Muscle layer of duodenum (tissue), 2 donors: Measurements from ENCODE around the gene TNFRSF4.
A peak's percentile ranks its signal among the peaks of the same experiment; 100 is the strongest.

Experiments used
- H3K27ac ChIP-seq: one replicate; pipeline ENCODE4 v1.7.0; 2013; ENCODE audit warnings: mild to moderate bottlenecking, low read length
- H3K27me3 ChIP-seq: one replicate; pipeline ENCODE4 v1.7.0; 2013; ENCODE audit warnings: low read depth, mild to moderate bottlenecking, control low read depth, low read length
- H3K36me3 ChIP-seq, 2 donors: one replicate each; pipeline ENCODE4 v1.7.0; 2013; ENCODE audit warnings: low read length in 2 of 2, control low read depth in 1 of 2, mild to moderate bottlenecking in 1 of 2; ENCODE audit not compliant: insufficient read depth in 2 of 2, control insufficient read depth in 1 of 2
- H3K4me1 ChIP-seq, 2 donors: one replicate each; pipeline ENCODE4 v1.7.0; 2013; ENCODE audit warnings: low read length in 2 of 2, mild to moderate bottlenecking in 2 of 2, control low read depth in 1 of 2, moderate library complexity in 1 of 2; ENCODE audit not compliant: insufficient read depth in 2 of 2, control insufficient read depth in 1 of 2
- H3K4me3 ChIP-seq, 2 donors: one replicate each; pipeline ENCODE4 v1.7.0; 2013; ENCODE audit warnings: low read length in 2 of 2, low read depth in 1 of 2, mild to moderate bottlenecking in 1 of 2
- H3K9me3 ChIP-seq, 2 donors: one replicate each; pipeline ENCODE4 v1.7.0; 2013; ENCODE audit warnings: low read length in 2 of 2, control low read depth in 1 of 2, mild to moderate bottlenecking in 1 of 2; ENCODE audit not compliant: control insufficient read depth in 1 of 2
- donor health status: healthy.

TNFRSF4 gene

GRCh38 chr1:1166642-1167397, 47.1 kb downstream of the TNFRSF4 start:
- Histone ChIP-seq H3K4me3 (no peak overlapping the region), H3K9me3 (no peaks in the 10 kb centered on the region), H3K4me1 (no peaks in the 10 kb centered on the region), H3K27ac (no peak overlapping the region), H3K36me3 (no peaks in the 10 kb centered on the region), H3K27me3 (peaks cover 11% of the 10 kb centered on the region)

DNA sequence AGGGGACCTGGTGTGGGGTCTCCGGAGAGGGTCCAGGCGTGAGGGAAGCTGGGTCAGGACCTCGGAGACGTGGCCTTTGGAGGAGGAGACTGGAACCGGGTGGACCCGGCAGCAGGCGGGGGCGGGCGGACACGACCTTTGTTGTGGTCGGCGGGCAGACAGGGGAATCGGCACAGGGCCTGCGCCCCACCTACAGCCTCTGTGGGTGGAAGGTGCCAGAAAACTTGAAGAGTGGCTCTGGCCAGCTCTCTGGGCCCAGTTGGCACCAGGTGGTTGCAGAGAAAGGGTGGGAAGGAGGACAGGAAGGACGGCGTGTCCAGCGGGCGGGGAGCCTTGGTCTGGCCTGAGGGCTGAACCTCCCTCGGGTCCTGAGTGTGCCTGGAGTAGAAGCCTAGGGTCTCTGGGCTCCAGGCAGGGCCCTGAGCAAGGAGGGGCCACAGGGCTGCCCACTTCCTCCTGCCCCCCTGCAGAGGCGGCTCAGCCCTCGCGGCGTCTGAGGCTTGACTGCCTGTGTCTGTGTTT, 48.0 kb downstream of the TNFRSF4 start:
- Histone ChIP-seq H3K4me1 (no peaks in the 10 kb centered on the region), H3K36me3 (no peaks in the 10 kb centered on the region), H3K27ac (no peak overlapping the region), H3K4me3 (peak overlapping the region in 1 of 2 donors; percentile 21), H3K9me3 (no peaks in the 10 kb centered on the region), H3K27me3 (peaks cover 11% of the 10 kb centered on the region)

GRCh38 chr1:1165485-1165884, 48.5 kb downstream of the TNFRSF4 start:
- H3K27me3 ChIP-seq, result peaks cover 10% of the 10 kb centered on the region
- H3K4me3 ChIP-seq, result peak overlapping the region in 1 of 2 donors; percentile 21
- no peaks in the 10 kb centered on the region for H3K4me1 ChIP-seq
- H3K36me3 ChIP-seq, result no peaks in the 10 kb centered on the region
- H3K27ac ChIP-seq, result no peak overlapping the region
- no peaks in the 10 kb centered on the region for H3K9me3 ChIP-seq

DNA sequence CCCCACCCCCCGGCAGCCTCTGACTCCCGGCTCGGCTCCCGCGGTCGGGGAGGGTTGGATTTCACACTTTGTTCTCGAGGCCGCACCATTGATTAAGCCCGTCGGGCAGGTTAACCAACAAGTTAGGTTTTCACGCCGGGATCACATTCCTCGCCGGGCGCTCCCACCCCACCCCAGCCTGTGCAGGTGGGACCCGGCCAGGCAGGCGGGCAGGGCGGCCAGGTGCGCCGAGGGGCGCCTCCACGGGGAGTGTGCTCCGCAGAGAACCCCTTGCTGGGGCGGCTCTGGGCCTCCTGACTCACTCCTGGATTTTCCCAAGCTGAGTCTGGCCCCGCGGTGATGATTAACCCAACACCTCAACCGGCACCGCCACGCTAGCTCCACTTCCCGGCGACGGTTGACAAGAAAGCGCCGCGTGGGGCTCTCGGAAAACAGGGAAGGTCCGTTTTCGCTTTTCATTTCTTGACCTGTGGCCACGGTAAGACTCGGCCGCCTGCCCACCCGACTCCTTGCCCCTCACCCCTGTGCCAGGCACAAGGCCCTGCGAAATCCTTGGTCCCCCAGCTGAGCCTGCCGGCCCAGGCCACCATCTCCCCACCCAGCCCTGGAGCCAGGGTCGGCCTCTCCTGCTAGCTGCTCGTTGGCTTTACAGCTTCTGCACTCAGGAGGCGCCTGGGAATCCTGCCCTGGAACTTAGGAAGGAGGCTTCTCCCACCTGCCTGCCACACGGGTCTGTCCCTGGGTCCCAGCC, 49.1 kb downstream of the TNFRSF4 start:
- H3K27ac ChIP-seq, result no peak overlapping the region
- H3K4me1 ChIP-seq, result no peaks in the 10 kb centered on the region
- H3K4me3 ChIP-seq, result peak overlapping the region in 1 of 2 donors; percentile 48
- no peaks in the 10 kb centered on the region for H3K36me3 ChIP-seq
- no peaks in the 10 kb centered on the region for H3K9me3 ChIP-seq
- H3K27me3 ChIP-seq, result peaks cover 4% of the 10 kb centered on the region

DNA sequence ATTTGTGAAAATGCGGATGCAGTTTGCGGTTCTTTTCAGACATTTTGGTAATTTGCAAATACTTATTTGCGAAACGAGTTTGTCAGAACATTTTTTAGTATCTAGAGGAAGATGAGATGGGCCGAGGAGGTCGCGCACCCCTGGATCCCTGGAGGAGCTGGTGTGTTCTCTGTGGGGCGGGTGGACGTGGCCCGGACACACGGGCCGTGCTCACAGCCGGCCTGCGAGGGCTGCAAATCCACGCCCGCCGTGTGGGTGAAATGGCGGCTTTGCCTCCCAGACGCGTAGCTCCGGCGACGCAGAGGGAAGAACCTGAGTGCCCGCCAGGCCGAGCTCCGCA, 49.6 kb downstream of the TNFRSF4 start:
- H3K27ac ChIP-seq, result peak overlapping the region; percentile 69
- H3K36me3 ChIP-seq, result no peaks in the 10 kb centered on the region
- no peaks in the 10 kb centered on the region for H3K4me1 ChIP-seq
- H3K4me3 ChIP-seq, result peak overlapping the region in 1 of 2 donors; percentile 48
- no peaks in the 10 kb centered on the region for H3K9me3 ChIP-seq
- H3K27me3 ChIP-seq, result peaks cover 4% of the 10 kb centered on the region

DNA sequence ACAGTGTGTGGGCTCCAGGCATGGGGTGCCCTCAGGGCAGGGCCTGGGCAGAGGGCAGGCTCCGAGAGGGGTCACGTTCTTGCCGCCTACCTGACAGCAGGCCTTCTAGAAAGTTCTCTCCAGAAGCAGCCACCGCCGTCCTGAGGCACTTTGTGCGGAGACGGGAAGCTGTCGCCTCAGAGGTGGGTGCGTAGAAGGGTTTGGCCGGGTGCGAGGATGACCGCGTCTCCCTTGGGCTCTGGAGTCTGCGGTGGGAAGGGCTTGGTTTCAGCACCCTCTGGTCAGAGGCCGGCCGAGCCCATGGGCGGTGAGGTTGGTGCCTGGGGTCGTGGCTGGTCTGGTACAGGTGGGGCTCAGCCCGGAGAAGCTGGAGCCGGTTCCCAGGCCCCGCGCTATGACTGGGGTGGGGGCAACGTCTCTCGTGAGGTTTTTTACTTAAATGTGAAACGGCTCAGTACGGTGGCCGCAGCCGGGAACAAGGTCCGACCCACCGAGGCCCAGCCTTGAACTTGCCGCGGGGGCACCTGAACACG, 50.3 kb downstream of the TNFRSF4 start:
- Histone ChIP-seq H3K36me3 (no peaks in the 10 kb centered on the region), H3K4me1 (peaks cover 0 to 3% of the 10 kb centered on the region in 2 donors), H3K27ac (peak overlapping the region; percentile 69), H3K9me3 (no peaks in the 10 kb centered on the region), H3K4me3 (peak overlapping the region in 1 of 2 donors; percentile 48), H3K27me3 (peaks cover 4% of the 10 kb centered on the region)

DNA sequence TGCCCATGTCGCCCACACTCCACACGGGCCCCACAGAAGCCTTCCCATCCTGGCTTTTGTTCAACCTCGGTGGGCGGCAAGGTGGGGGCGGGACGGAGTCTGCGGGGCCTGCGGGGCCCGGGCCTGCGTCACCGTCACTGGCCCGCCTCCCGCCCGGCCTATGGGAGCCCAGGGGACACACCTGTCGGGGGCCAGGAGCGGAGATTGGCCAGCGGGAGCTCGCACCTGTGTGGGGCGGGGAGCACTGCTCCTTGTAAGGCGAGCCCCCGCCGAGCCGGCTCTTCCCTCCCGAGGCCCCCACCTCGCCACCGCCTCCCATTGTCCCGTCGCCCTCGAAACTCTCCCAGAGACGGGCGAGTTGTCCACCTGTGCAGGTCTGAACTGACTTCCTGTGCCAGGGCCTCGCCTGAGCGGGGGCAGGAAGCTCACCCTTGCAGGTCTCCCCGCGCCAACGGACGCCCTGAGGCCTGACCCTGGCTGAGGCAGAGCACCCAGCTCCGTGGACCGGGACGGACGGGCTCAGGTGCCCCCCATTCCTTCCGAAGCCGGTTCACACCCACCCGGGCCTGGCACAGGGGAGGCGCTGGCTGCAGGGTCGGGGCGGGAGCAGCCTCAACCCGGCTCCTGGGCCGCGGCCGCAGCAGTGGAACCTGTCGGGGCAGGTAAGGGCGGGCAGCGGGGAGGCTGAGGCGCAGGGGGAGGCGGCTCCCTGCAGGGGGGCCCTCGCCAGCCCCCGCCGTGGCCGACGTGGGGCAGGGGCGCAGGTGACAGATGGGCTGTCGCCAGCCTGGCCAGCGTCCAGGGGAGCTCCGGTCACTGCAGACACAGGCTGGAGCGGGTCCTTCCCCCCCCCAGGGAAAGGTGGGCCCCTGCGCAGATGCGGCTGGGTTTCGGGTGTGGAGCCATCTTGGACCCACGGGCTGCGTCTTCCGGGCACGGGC, 51.1 kb downstream of the TNFRSF4 start:
- Histone ChIP-seq H3K4me3 (peak overlapping the region in 1 of 2 donors; percentile 48), H3K9me3 (no peaks in the 10 kb centered on the region), H3K36me3 (no peaks in the 10 kb centered on the region), H3K27ac (peak overlapping the region; percentile 69), H3K27me3 (peaks cover 4% of the 10 kb centered on the region), H3K4me1 (peaks cover 0 to 7% of the 10 kb centered on the region in 2 donors)

DNA sequence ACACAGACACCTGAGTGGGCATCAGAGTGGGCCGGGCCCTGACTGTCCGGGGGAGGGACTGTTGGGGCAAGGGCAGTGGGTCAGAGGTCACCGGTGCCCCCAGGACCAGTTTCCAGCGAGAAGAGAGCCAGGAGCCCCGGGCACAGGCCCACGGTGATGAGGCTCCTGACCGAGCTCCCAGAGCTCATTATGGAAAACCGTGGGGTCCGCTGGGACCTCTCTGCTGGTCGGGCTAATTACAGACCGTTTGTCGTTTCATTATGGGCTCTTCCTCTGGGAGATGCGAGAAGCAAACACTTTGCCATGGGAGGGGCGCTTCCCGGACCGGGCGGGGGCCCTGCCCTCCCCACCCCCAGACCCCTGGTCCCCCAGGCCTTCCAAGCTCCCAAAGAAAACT, 52.3 kb downstream of the TNFRSF4 start:
- Histone ChIP-seq H3K9me3 (no peaks in the 10 kb centered on the region), H3K27me3 (peaks cover 4% of the 10 kb centered on the region), H3K27ac (peak overlapping the region; percentile 23), H3K36me3 (no peaks in the 10 kb centered on the region), H3K4me1 (peaks cover 0 to 7% of the 10 kb centered on the region in 2 donors), H3K4me3 (no peak overlapping the region)
